WTC11 (cell line): ENCODE data around the gene PPP1R27. TPM values are rescaled to one million over a fixed set of nuclear protein-coding genes. Genes with fewer than 3 reads are reported as not detected.

Experiments
- ATAC-seq: fragments of 200-7000 bp; cut with Tn5 transposase; 2 replicates; pipeline ENCODE4 v1.10.0; 2021; ENCODE audit warnings: mild to moderate bottlenecking, moderate library complexity
- CTCF ChIA-PET: fragments of 300-600 bp; sonication (Branson Sonifier 250); formaldehyde crosslinking; loops from one replicate; lab custom pipeline; 2021; ENCODE audit warnings: antibody characterized with exemption; lab: Charles Lee
- POLR2A ChIA-PET: fragments of 350-600 bp; sonication (Branson Sonifier 250); formaldehyde crosslinking; loops from one replicate; lab custom pipeline; 2021; ENCODE audit warnings: antibody characterized with exemption; lab: Charles Lee
- DNase-seq: peaks from one replicate; pipeline ENCODE4 v3.0.0; 2021; ENCODE audit warnings: low spot score
- H3K27ac Mint-ChIP-seq: 2 replicates; pipeline ENCODE4 v1.8.0; 2021; ENCODE audit warnings: mixed read lengths
- H3K27me3 Mint-ChIP-seq: 2 replicates; pipeline ENCODE4 v1.8.0; 2021; ENCODE audit warnings: low read depth, mild to moderate bottlenecking, moderate library complexity, mixed read lengths
- H3K36me3 Mint-ChIP-seq: 2 replicates; pipeline ENCODE4 v1.8.0; 2021; ENCODE audit warnings: mixed read lengths
- H3K4me1 Mint-ChIP-seq: 2 replicates; pipeline ENCODE4 v1.8.0; 2022; ENCODE audit warnings: mixed read lengths
- H3K4me3 Mint-ChIP-seq: 2 replicates; pipeline ENCODE4 v1.8.0; 2021; ENCODE audit warnings: mild to moderate bottlenecking, moderate library complexity, mixed read lengths
- H3K9me3 Mint-ChIP-seq: 2 replicates; pipeline ENCODE4 v1.8.0; 2021; ENCODE audit warnings: mixed read lengths
- CBFB ChIP-seq: sonication (generic); formaldehyde crosslinking; IDR thresholded peaks from 2 replicates; pipeline ENCODE4 v1.8.1; 2022; ENCODE audit warnings: mild to moderate bottlenecking, low read depth, missing genetic modification reagents
- CREM ChIP-seq: sonication (generic); formaldehyde crosslinking; IDR thresholded peaks from 2 replicates; pipeline ENCODE4 v1.8.1; 2022; ENCODE audit warnings: mild to moderate bottlenecking, missing genetic modification reagents, moderate library complexity
- HMGA2 ChIP-seq: fragments of 250-450 bp; sonication (Bioruptor Pico); IDR thresholded peaks from 2 replicates; pipeline ENCODE4 v1.4.0; 2021; ENCODE audit warnings: mild to moderate bottlenecking, moderate library complexity
- JUN ChIP-seq: sonication (generic); formaldehyde crosslinking; IDR thresholded peaks from 2 replicates; pipeline ENCODE4 v1.8.0; 2023; ENCODE audit warnings: mild to moderate bottlenecking, missing genetic modification reagents
- KAT7 ChIP-seq: sonication (generic); formaldehyde crosslinking; IDR thresholded peaks from 2 replicates; pipeline ENCODE4 v1.8.1; 2023; ENCODE audit warnings: missing genetic modification reagents, mild to moderate bottlenecking, borderline replicate concordance
- MAX ChIP-seq: sonication (generic); formaldehyde crosslinking; IDR thresholded peaks from 2 replicates; pipeline ENCODE4 v1.8.0; 2022; ENCODE audit warnings: mild to moderate bottlenecking, missing genetic modification reagents
- NFATC4 ChIP-seq: fragments of 250-450 bp; sonication (Bioruptor Pico); IDR thresholded peaks from 2 replicates; pipeline ENCODE4 v1.9.0; 2021; ENCODE audit warnings: mild to moderate bottlenecking
- RORB ChIP-seq: fragments of 250-450 bp; sonication (Bioruptor Pico); IDR thresholded peaks from 2 replicates; pipeline ENCODE4 v1.9.0; 2021; ENCODE audit warnings: mild to moderate bottlenecking
- SOX15 ChIP-seq: fragments of 250-450 bp; sonication (Bioruptor Pico); IDR thresholded peaks from 2 replicates; pipeline ENCODE4 v1.9.0; 2021; ENCODE audit warnings: mild to moderate bottlenecking
- TCF7 ChIP-seq: sonication (generic); formaldehyde crosslinking; IDR thresholded peaks from 2 replicates; pipeline ENCODE4 v1.8.0; 2022; ENCODE audit warnings: mild to moderate bottlenecking, low read depth, missing genetic modification reagents, moderate library complexity
- TP53 ChIP-seq: sonication (generic); formaldehyde crosslinking; IDR thresholded peaks from 2 replicates; pipeline ENCODE4 v1.8.1; 2023; ENCODE audit warnings: mild to moderate bottlenecking, missing genetic modification reagents
- USF2 ChIP-seq: sonication (generic); formaldehyde crosslinking; IDR thresholded peaks from 2 replicates; pipeline ENCODE4 v1.8.1; 2023; ENCODE audit warnings: mild to moderate bottlenecking, missing genetic modification reagents, moderate library complexity
- ZNF138 ChIP-seq: sonication (generic); formaldehyde crosslinking; conservative IDR thresholded peaks from 2 replicates; pipeline ENCODE4 v1.8.1; 2022; ENCODE audit warnings: mild to moderate bottlenecking, moderate library complexity, missing genetic modification reagents
- ZNF396 ChIP-seq: fragments of 250-450 bp; sonication (Bioruptor Pico); IDR thresholded peaks from 2 replicates; pipeline ENCODE4 v1.8.0; 2021; ENCODE audit warnings: mild to moderate bottlenecking, moderate library complexity, borderline replicate concordance
- ZNF416 ChIP-seq: fragments of 250-450 bp; sonication (Bioruptor Pico); IDR thresholded peaks from 2 replicates; pipeline ENCODE4 v1.9.0; 2021; ENCODE audit warnings: mild to moderate bottlenecking, inconsistent platforms
- total RNA-seq: library from RNA; stranded (reverse); gene quantifications from 3 replicates; pipeline ENCODE4 v1.2.3, GENCODE V29; 2021
- TF ChIP-seq, protein P1 (sequence below): fragments of 250-450 bp; sonication (Bioruptor Pico); IDR thresholded peaks from 2 replicates; pipeline ENCODE4 v1.9.0; 2021; ENCODE audit warnings: mild to moderate bottlenecking
- TF ChIP-seq, protein P2 (sequence below): fragments of 250-450 bp; sonication (Bioruptor Pico); IDR thresholded peaks from 2 replicates; pipeline ENCODE4 v1.8.0; 2021; ENCODE audit warnings: mild to moderate bottlenecking
- TF ChIP-seq, protein P3 (sequence below): sonication (generic); formaldehyde crosslinking; IDR thresholded peaks from 2 replicates; pipeline ENCODE4 v1.8.1; 2023; ENCODE audit warnings: mild to moderate bottlenecking, missing genetic modification reagents
- TF ChIP-seq, protein P4 (sequence below): sonication (generic); formaldehyde crosslinking; IDR thresholded peaks from 2 replicates; pipeline ENCODE4 v1.8.1; 2022; ENCODE audit warnings: low read depth, missing genetic modification reagents, borderline replicate concordance
- TF ChIP-seq, protein P5 (sequence below): fragments of 250-450 bp; sonication (Bioruptor Pico); conservative IDR thresholded peaks from 2 replicates; pipeline ENCODE4 v1.9.0; 2021; ENCODE audit warnings: mild to moderate bottlenecking
- TF ChIP-seq, protein P6 (sequence below): sonication (generic); formaldehyde crosslinking; IDR thresholded peaks from 2 replicates; pipeline ENCODE4 v1.8.0; 2023; ENCODE audit warnings: missing genetic modification reagents, mild to moderate bottlenecking, borderline replicate concordance

PPP1R27 gene
- total RNA-seq, 1 experiment from 2014 or later = not detected

DNA sequence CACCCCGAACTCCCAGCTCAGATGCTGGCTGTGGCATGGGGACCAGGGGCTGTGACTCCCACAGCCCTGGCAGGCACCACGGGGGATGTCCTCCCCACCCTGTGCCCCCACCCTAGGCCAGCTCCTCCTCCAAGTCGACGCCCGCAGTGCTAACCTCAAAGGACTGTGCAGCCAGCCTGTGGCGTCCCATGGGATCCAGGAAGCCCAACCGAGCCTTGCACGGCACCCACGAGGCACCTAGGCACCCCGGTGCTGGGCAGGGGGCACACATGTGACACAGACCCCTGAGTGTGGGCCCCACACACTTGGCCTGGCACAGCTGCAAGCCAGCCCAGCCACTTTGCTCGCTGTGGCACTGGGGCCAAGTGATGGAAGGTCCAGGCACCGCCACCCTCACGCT, 27.0 kb downstream of the PPP1R27 start:
- H3K36me3 Mint-ChIP-seq = no peaks in the 10 kb centered on the region
- ATAC-seq (no peak), DNase-seq (no peak)
- no peaks in the 10 kb centered on the region for H3K4me1 Mint-ChIP-seq
- H3K27me3 Mint-ChIP-seq = peaks cover 35% of the 10 kb centered on the region
- H3K4me3 Mint-ChIP-seq = no peak overlapping the region
- ChIA-PET CTCF (interaction anchor here (0.7 to 3.8 kb wide), 4 partner anchors 13 to 223 kb away, joined by 4 to 18 read pairs (median 6); no protein-coding TSS in a partner anchor), POLR2A (no interaction called here)
- TF ChIP-seq ZNF416 (CRISPR knock-in tag) (no peak), ZNF138 (CRISPR knock-in tag) (no peak), TCF7 (CRISPR knock-in tag) (no peak), KAT7 (CRISPR knock-in tag) (no peak), ZNF396 (CRISPR knock-in tag) (no peak)
- TF ChIP-seq, protein P1, sequence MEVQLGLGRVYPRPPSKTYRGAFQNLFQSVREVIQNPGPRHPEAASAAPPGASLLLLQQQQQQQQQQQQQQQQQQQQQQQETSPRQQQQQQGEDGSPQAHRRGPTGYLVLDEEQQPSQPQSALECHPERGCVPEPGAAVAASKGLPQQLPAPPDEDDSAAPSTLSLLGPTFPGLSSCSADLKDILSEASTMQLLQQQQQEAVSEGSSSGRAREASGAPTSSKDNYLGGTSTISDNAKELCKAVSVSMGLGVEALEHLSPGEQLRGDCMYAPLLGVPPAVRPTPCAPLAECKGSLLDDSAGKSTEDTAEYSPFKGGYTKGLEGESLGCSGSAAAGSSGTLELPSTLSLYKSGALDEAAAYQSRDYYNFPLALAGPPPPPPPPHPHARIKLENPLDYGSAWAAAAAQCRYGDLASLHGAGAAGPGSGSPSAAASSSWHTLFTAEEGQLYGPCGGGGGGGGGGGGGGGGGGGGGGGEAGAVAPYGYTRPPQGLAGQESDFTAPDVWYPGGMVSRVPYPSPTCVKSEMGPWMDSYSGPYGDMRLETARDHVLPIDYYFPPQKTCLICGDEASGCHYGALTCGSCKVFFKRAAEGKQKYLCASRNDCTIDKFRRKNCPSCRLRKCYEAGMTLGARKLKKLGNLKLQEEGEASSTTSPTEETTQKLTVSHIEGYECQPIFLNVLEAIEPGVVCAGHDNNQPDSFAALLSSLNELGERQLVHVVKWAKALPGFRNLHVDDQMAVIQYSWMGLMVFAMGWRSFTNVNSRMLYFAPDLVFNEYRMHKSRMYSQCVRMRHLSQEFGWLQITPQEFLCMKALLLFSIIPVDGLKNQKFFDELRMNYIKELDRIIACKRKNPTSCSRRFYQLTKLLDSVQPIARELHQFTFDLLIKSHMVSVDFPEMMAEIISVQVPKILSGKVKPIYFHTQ (CRISPR knock-in tag) = no peak
- TF ChIP-seq, protein P2, sequence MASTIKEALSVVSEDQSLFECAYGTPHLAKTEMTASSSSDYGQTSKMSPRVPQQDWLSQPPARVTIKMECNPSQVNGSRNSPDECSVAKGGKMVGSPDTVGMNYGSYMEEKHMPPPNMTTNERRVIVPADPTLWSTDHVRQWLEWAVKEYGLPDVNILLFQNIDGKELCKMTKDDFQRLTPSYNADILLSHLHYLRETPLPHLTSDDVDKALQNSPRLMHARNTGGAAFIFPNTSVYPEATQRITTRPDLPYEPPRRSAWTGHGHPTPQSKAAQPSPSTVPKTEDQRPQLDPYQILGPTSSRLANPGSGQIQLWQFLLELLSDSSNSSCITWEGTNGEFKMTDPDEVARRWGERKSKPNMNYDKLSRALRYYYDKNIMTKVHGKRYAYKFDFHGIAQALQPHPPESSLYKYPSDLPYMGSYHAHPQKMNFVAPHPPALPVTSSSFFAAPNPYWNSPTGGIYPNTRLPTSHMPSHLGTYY (CRISPR knock-in tag) = no peak
- no peaks in the 10 kb centered on the region for H3K9me3 Mint-ChIP-seq
- H3K27ac Mint-ChIP-seq = no peak overlapping the region

- Mint-ChIP-seq H3K4me1 (no peaks in the 10 kb centered on the region), H3K4me3 (no peak overlapping the region), H3K27me3 (peaks cover 40% of the 10 kb centered on the region), H3K36me3 (no peaks in the 10 kb centered on the region), H3K9me3 (no peaks in the 10 kb centered on the region), H3K27ac (no peak overlapping the region)
- POLR2A ChIA-PET = no interaction called here
- TF ChIP-seq NFATC4 (CRISPR knock-in tag) (no peak), USF2 (CRISPR knock-in tag) (no peak), HMGA2 (CRISPR knock-in tag) (no peak), ZNF138 (CRISPR knock-in tag) (no peak), RORB (CRISPR knock-in tag) (no peak), CREM (CRISPR knock-in tag) (no peak), TP53 (no peak), MAX (no peak), CBFB (no peak), JUN (CRISPR knock-in tag) (no peak), SOX15 (CRISPR knock-in tag) (no peak)
- TF ChIP-seq, protein P3, sequence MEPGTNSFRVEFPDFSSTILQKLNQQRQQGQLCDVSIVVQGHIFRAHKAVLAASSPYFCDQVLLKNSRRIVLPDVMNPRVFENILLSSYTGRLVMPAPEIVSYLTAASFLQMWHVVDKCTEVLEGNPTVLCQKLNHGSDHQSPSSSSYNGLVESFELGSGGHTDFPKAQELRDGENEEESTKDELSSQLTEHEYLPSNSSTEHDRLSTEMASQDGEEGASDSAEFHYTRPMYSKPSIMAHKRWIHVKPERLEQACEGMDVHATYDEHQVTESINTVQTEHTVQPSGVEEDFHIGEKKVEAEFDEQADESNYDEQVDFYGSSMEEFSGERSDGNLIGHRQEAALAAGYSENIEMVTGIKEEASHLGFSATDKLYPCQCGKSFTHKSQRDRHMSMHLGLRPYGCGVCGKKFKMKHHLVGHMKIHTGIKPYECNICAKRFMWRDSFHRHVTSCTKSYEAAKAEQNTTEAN (CRISPR knock-in tag) = no peak
- TF ChIP-seq, protein P4, sequence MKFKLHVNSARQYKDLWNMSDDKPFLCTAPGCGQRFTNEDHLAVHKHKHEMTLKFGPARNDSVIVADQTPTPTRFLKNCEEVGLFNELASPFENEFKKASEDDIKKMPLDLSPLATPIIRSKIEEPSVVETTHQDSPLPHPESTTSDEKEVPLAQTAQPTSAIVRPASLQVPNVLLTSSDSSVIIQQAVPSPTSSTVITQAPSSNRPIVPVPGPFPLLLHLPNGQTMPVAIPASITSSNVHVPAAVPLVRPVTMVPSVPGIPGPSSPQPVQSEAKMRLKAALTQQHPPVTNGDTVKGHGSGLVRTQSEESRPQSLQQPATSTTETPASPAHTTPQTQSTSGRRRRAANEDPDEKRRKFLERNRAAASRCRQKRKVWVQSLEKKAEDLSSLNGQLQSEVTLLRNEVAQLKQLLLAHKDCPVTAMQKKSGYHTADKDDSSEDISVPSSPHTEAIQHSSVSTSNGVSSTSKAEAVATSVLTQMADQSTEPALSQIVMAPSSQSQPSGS (CRISPR knock-in tag) = no peak
- TF ChIP-seq, protein P5, sequence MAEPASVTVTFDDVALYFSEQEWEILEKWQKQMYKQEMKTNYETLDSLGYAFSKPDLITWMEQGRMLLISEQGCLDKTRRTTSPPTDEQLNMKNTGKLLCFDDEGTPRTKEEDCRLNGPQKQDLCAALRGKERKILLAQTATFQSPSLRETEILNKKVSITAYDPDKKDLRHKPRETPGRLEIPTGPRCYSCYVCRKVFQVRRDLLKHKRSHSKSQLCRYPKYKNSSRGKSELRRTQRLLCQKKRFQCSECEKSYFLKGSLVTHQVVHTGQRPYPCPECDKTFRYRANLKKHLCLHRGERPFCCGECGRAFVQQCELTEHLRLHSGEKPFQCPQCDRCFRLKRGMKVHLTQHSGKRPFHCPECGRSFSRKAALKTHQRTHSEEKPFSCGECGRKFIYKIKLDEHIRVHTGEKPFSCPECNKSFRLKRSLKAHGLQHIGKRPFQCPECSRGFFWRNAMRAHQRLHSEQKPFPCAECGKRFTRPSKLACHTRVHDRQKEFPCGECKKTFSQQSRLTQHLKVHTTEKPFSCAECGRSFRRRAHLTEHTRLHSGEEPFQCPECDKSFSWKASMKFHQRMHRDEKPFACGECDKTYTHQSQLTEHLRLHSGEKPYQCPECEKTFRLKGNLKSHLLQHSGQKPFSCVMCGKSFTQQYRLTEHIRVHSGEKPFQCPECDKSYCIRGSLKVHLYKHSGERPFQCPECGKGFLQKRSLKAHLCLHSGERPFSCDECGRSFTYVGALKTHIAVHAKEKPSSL (CRISPR knock-in tag) = no peak
- TF ChIP-seq, protein P6, sequence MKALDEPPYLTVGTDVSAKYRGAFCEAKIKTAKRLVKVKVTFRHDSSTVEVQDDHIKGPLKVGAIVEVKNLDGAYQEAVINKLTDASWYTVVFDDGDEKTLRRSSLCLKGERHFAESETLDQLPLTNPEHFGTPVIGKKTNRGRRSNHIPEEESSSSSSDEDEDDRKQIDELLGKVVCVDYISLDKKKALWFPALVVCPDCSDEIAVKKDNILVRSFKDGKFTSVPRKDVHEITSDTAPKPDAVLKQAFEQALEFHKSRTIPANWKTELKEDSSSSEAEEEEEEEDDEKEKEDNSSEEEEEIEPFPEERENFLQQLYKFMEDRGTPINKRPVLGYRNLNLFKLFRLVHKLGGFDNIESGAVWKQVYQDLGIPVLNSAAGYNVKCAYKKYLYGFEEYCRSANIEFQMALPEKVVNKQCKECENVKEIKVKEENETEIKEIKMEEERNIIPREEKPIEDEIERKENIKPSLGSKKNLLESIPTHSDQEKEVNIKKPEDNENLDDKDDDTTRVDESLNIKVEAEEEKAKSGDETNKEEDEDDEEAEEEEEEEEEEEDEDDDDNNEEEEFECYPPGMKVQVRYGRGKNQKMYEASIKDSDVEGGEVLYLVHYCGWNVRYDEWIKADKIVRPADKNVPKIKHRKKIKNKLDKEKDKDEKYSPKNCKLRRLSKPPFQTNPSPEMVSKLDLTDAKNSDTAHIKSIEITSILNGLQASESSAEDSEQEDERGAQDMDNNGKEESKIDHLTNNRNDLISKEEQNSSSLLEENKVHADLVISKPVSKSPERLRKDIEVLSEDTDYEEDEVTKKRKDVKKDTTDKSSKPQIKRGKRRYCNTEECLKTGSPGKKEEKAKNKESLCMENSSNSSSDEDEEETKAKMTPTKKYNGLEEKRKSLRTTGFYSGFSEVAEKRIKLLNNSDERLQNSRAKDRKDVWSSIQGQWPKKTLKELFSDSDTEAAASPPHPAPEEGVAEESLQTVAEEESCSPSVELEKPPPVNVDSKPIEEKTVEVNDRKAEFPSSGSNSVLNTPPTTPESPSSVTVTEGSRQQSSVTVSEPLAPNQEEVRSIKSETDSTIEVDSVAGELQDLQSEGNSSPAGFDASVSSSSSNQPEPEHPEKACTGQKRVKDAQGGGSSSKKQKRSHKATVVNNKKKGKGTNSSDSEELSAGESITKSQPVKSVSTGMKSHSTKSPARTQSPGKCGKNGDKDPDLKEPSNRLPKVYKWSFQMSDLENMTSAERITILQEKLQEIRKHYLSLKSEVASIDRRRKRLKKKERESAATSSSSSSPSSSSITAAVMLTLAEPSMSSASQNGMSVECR (CRISPR knock-in tag) = no peak
- CTCF ChIA-PET = interaction anchor here (0.7 to 3.8 kb wide), 5 partner anchors 14 to 223 kb away, joined by 3 to 18 read pairs (median 7); no protein-coding TSS in a partner anchor
- ATAC-seq (no peak), DNase-seq (no peak)
Observed at GRCh38 chr17:81807210-81807719, 27.6 kb downstream of the PPP1R27 start.
